MCF 10A (cell line): ENCODE data around the gene HGF. TPM values are rescaled to one million over a fixed set of nuclear protein-coding genes. Genes with fewer than 3 reads are reported as not detected.
A peak's percentile ranks its signal among the peaks of the same experiment; 100 is the strongest.

Experiments
- BruUV-seq: library from RNA; stranded (reverse); fragments of 400-500 nt; replicated peaks from 2 replicates; lab custom pipeline; 2021; lab: Mats Ljungman, UMichigan
- CTCF ChIA-PET: fragments of 300-600 bp; sonication (Branson Sonifier 250); formaldehyde crosslinking; extraction: SDS; loops from one replicate; lab custom pipeline; 2021; ENCODE audit warnings: antibody characterized with exemption, inconsistent platforms; lab: Yijun Ruan, JAX
- POLR2A ChIA-PET: fragments of 300-600, 350-650 bp; sonication (Branson Sonifier 250); formaldehyde crosslinking; extraction: SDS; loops from one replicate; lab custom pipeline; 2020; ENCODE audit warnings: antibody characterized with exemption, inconsistent platforms; lab: Yijun Ruan, JAX
- DNase-seq: peaks from one replicate; pipeline ENCODE4 v3.0.0-alpha.2; 2018; ENCODE audit not compliant: unreplicated experiment
- H3K27ac Mint-ChIP-seq: one replicate; pipeline ENCODE4 v1.8.0; 2022; ENCODE audit warnings: mild to moderate bottlenecking, low read depth, mixed read lengths; ENCODE audit not compliant: unreplicated experiment
- H3K27me3 Mint-ChIP-seq: one replicate; pipeline ENCODE4 v1.8.0; 2022; ENCODE audit warnings: mixed read lengths; ENCODE audit not compliant: insufficient read depth, unreplicated experiment
- H3K36me3 Mint-ChIP-seq: one replicate; pipeline ENCODE4 v1.8.0; 2022; ENCODE audit warnings: mild to moderate bottlenecking, moderate library complexity, mixed read lengths; ENCODE audit not compliant: insufficient read depth, unreplicated experiment
- H3K4me1 Mint-ChIP-seq: one replicate; pipeline ENCODE4 v1.8.0; 2022; ENCODE audit warnings: mixed read lengths; ENCODE audit not compliant: insufficient read depth, unreplicated experiment
- H3K4me3 Mint-ChIP-seq: one replicate; pipeline ENCODE4 v1.8.0; 2022; ENCODE audit warnings: mild to moderate bottlenecking, moderate library complexity, mixed read lengths; ENCODE audit not compliant: unreplicated experiment
- H3K9me3 Mint-ChIP-seq: one replicate; pipeline ENCODE4 v1.8.0; 2022; ENCODE audit warnings: mixed read lengths; ENCODE audit not compliant: unreplicated experiment
- intact Hi-C: fragments of 100-400 bp; cut with micrococcal nuclease; formaldehyde crosslinking; loops from 2 replicates; pipeline ENCODE4 v1.14.1; 2022
- total RNA-seq: library from RNA; stranded (reverse); gene quantifications from 2 replicates; pipeline ENCODE4 v1.2.3, GENCODE V29; 2022
- TF ChIP-seq, protein P1 (sequence below): fragments of 200-600 bp; IDR thresholded peaks from one replicate; pipeline ENCODE4 v1.8.0; 2022; ENCODE audit warnings: antibody characterized with exemption, mild to moderate bottlenecking; ENCODE audit not compliant: unreplicated experiment

HGF gene
- total RNA-seq, 1 experiment from 2014 or later = not detected

DNA sequence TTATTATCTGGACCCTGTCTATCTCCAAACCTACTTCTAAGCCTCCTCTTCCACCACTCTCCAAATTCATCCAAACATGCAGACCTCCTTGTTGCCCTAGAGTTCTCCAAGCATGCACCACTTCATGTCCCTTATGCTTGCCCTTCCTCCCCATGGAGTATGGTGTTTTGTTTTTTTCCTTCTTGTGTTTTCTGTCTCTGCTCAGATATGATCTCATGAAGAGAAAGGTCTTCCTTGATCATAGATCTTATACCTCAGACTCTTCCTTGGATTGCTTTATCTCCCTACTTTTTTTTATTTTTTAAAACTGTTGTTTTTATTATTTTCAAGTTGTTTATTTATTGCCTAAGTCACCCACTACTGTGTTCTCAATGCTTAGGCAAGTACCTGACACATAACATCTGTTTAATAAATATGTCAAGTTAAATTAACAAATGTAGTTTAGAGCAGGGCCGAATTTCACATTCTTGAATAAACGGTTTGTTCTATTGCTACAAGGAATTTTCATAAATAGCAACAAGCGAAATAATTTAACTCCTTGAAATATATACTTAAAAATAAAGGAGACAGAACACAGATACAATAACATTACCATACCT, 84.5 kb downstream of the HGF start:
- BruUV-seq = no TSS peak

DNA sequence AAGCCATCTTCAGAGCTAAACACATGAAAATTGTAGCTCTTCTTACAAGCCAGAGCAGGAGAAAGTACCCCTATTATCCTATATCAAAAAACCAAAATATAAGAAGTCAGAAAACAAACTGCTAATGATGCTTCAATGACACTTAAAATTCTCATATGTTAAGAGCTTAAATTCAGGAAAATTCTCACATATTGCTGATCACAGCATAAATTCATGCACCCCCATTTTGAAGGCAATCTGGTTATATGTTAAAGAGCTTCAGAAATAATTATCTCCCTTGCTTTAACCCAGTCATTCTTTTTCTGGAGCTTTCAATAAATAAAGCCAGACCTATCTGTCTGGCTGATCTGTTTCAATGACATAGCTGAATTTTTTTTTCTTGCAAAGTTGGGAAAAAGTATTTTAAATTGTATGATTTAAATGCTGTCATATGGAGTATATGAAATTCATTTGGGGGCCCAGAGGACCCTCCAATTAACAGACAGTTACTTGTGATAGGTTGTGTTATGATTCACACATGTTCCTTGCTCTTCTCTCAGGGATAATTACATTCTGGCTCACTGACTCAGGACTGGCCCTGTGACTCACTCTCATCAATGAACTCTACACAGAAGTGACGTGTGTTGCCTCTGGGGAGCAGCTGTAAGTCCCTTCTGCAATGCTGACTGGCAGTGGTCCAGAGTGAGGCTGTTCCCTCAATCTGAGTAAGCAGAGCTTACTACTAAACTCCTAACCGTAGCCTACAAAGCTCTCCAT, 85.2 kb downstream of the HGF start:
- TF ChIP-seq, protein P1, sequence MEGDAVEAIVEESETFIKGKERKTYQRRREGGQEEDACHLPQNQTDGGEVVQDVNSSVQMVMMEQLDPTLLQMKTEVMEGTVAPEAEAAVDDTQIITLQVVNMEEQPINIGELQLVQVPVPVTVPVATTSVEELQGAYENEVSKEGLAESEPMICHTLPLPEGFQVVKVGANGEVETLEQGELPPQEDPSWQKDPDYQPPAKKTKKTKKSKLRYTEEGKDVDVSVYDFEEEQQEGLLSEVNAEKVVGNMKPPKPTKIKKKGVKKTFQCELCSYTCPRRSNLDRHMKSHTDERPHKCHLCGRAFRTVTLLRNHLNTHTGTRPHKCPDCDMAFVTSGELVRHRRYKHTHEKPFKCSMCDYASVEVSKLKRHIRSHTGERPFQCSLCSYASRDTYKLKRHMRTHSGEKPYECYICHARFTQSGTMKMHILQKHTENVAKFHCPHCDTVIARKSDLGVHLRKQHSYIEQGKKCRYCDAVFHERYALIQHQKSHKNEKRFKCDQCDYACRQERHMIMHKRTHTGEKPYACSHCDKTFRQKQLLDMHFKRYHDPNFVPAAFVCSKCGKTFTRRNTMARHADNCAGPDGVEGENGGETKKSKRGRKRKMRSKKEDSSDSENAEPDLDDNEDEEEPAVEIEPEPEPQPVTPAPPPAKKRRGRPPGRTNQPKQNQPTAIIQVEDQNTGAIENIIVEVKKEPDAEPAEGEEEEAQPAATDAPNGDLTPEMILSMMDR = no peak
- peaks cover 41% of the 10 kb centered on the region for H3K4me1 Mint-ChIP-seq
- no TSS peak for BruUV-seq
- POLR2A ChIA-PET = interaction anchor here (0.6 to 1.6 kb wide), 11 partner anchors 10 to 1749 kb away, joined by 3 to 7 read pairs (median 3); no protein-coding TSS in a partner anchor
- intact Hi-C loops = loop anchor here (1.0 kb wide), 1 partner anchor 66 kb away; no protein-coding TSS in a partner anchor
- CTCF ChIA-PET = interaction anchor here (0.7 kb wide), 1 partner anchor 201 kb away, joined by 3 read pairs; no protein-coding TSS in a partner anchor
- DNase-seq = peak; percentile 99
- peaks cover 5% of the 10 kb centered on the region for H3K36me3 Mint-ChIP-seq
- H3K4me3 Mint-ChIP-seq = peak overlapping the region; percentile 30
- H3K27me3 Mint-ChIP-seq = no peaks in the 10 kb centered on the region
- H3K27ac Mint-ChIP-seq = peak overlapping the region; percentile 14
- H3K9me3 Mint-ChIP-seq = no peaks in the 10 kb centered on the region

More for the DNA sequence above, 84.5 kb downstream of the HGF start:
- DNase-seq = no peak
- Mint-ChIP-seq H3K27ac (peak overlapping the region; percentile 14), H3K27me3 (no peaks in the 10 kb centered on the region), H3K36me3 (peaks cover 5% of the 10 kb centered on the region), H3K9me3 (no peaks in the 10 kb centered on the region), H3K4me1 (peaks cover 46% of the 10 kb centered on the region), H3K4me3 (peak overlapping the region; percentile 30)
- ChIA-PET CTCF (no interaction called here), POLR2A (interaction anchor here (0.7 to 1.6 kb wide), 7 partner anchors 9 to 1748 kb away, joined by 3 to 7 read pairs (median 3); no protein-coding TSS in a partner anchor)
- intact Hi-C loops = loop anchor here (1.0 kb wide), 1 partner anchor 67 kb away; no protein-coding TSS in a partner anchor
- TF ChIP-seq, protein P1 = no peak

DNA sequence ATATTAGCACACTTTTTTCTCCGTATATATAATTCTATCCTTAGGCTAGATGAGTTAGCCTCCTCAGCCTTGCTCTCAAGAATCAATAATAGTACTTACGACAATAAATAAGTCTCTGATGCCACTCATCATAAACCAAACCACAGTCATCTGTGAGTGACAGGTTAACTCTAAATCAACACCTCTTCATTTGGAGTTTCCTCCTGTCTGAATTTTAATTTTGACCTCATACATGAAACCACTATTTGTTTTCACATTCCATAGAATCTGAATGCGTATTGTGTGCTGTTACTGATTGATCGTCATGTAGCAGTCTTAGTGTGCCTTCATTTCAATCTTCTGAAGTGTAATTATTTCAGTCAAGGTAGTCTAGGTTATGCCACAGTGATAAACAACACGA, 85.8 kb downstream of the HGF start:
- TF ChIP-seq, protein P1 = no peak
- peaks cover 37% of the 10 kb centered on the region for H3K4me1 Mint-ChIP-seq
- intact Hi-C loops = no loop called here
- H3K4me3 Mint-ChIP-seq = no peak overlapping the region
- CTCF ChIA-PET = interaction anchor here (0.7 kb wide), 1 partner anchor 201 kb away, joined by 3 read pairs; no protein-coding TSS in a partner anchor
- DNase-seq = no peak
- BruUV-seq = no TSS peak
- no peaks in the 10 kb centered on the region for H3K27me3 Mint-ChIP-seq
- H3K27ac Mint-ChIP-seq = peak overlapping the region; percentile 14
- POLR2A ChIA-PET = interaction anchor here (0.6 to 1.6 kb wide), 8 partner anchors 11 to 647 kb away, joined by 3 to 7 read pairs (median 4); no protein-coding TSS in a partner anchor
- peaks cover 5% of the 10 kb centered on the region for H3K36me3 Mint-ChIP-seq
- H3K9me3 Mint-ChIP-seq = no peaks in the 10 kb centered on the region

DNA sequence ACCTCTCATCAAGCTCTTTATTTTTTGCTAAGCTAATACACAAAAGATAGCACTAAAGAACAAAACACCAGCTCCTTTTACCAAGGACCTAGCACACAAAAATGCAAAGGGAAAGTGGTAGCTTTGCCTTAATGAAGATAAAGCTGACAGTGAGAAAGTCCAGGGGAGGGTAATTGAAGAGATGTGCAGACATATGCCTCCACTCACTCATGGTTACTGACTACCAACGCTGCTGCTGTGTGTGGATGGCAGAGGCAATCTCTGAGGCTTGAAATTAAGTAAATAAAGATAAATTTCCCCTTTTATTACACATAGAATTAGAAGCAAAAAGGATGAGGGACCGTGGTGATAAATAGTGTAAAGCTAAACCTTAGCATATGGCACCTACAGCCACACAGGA, 87.0 kb downstream of the HGF start:
- Mint-ChIP-seq H3K36me3 (peaks cover 5% of the 10 kb centered on the region), H3K27me3 (no peaks in the 10 kb centered on the region), H3K4me1 (peaks cover 32% of the 10 kb centered on the region), H3K4me3 (no peak overlapping the region), H3K9me3 (no peaks in the 10 kb centered on the region), H3K27ac (peak overlapping the region; percentile 39)
- ChIA-PET POLR2A (interaction anchor here (0.6 kb wide), 1 partner anchor 18 kb away, joined by 3 read pairs; no protein-coding TSS in a partner anchor), CTCF (interaction anchor here (0.8 to 0.9 kb wide), 2 partner anchors 35 to 200 kb away, joined by 3 read pairs; no protein-coding TSS in a partner anchor)
- BruUV-seq = no TSS peak
- intact Hi-C loops = no loop called here
- no peak for DNase-seq
- TF ChIP-seq, protein P1 = no peak
